T-helper 1 cell treated with Interleukin-12 subunit alpha and Interleukin-12 subunit beta and Interleukin-4 antibody, amounts not matched to agents 30 μg/mL and 1 μg/mL, for 36 hours (primary cell): ENCODE data around the gene RRAS.

ENCODE experiments used
- H3K27ac Mint-ChIP-seq: one replicate; pipeline ENCODE4 v1.8.0; 2021; ENCODE audit warnings: mild to moderate bottlenecking, mixed read lengths
- H3K27me3 Mint-ChIP-seq: one replicate; pipeline ENCODE4 v1.8.0; 2021; ENCODE audit warnings: low read depth, mixed read lengths
- H3K36me3 Mint-ChIP-seq: one replicate; pipeline ENCODE4 v1.8.0; 2021; ENCODE audit warnings: low read depth, mixed read lengths
- H3K4me1 Mint-ChIP-seq: one replicate; pipeline ENCODE4 v1.8.0; 2021; ENCODE audit warnings: low read depth, mixed read lengths
- H3K4me3 Mint-ChIP-seq: one replicate; pipeline ENCODE4 v1.8.0; 2021; ENCODE audit warnings: mild to moderate bottlenecking, moderate library complexity, mixed read lengths
- H3K9me3 Mint-ChIP-seq: one replicate; pipeline ENCODE4 v1.8.0; 2021; ENCODE audit warnings: mixed read lengths

The RRAS gene

GRCh38 chr19:49680421-49681351, 40.7 kb upstream of the RRAS start:
- no peaks in the 10 kb centered on the region for H3K27me3 Mint-ChIP-seq
- no peak overlapping the region for H3K27ac Mint-ChIP-seq
- peaks cover 23% of the 10 kb centered on the region for H3K4me1 Mint-ChIP-seq
- H3K9me3 Mint-ChIP-seq: no peaks in the 10 kb centered on the region
- H3K4me3 Mint-ChIP-seq: no peak overlapping the region
- H3K36me3 Mint-ChIP-seq: peaks cover 17% of the 10 kb centered on the region

GRCh38 chr19:49679771-49680413, 39.9 kb upstream of the RRAS start:
- Mint-ChIP-seq H3K4me3 (peak overlapping the region; percentile 28), H3K27me3 (no peaks in the 10 kb centered on the region)

DNA sequence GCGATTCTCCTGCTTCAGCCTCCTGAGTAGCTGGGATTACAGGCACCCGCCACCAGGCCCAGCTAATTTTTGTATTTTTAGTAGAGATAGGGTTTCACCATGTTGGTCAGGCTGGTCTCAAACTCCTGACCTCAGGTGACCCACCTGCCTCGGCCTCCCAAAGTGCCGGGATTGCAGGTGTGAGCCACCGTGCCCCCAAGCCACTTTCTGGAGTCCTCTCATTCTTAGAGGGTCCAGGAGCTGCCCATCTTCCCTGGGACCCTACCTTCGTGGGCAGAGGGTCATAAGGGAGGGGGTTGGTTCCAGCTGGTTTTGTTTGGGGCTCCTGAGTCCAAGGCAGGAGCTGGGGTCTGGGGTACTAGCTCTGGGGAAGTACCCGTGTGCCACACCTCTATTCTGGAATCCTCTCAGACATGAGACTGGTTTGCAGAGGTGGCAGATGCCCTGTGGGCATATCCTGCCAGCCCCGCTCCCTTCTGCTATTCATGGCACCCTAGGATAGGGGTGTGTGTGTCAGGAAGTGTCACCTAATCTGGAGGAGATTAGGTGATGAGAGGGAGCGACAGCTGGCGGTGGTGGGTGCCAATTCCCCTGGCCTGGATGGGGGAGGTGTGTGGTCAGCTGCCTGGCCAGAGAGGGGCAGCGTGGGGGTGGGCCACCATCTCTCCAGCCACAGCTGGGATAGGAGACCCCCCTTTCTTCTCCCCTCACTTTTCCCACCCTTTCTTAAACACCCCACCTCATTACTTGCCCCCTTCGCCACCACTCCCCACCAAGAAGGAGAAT, 39.2 kb upstream of the RRAS start:
- no peaks in the 10 kb centered on the region for H3K27me3 Mint-ChIP-seq
- H3K4me1 Mint-ChIP-seq: peaks cover 23% of the 10 kb centered on the region
- no peak overlapping the region for H3K27ac Mint-ChIP-seq
- H3K9me3 Mint-ChIP-seq: no peaks in the 10 kb centered on the region
- H3K36me3 Mint-ChIP-seq: peaks cover 10% of the 10 kb centered on the region
- no peak overlapping the region for H3K4me3 Mint-ChIP-seq

More at GRCh38 chr19:49679771-49680413, 39.9 kb upstream of the RRAS start:
- Mint-ChIP-seq H3K4me1 (peaks cover 23% of the 10 kb centered on the region), H3K9me3 (no peaks in the 10 kb centered on the region), H3K27ac (peak overlapping the region; percentile 41), H3K36me3 (peaks cover 13% of the 10 kb centered on the region)

GRCh38 chr19:49677901-49678674, 38.1 kb upstream of the RRAS start:
- peaks cover 12% of the 10 kb centered on the region for H3K36me3 Mint-ChIP-seq
- no peaks in the 10 kb centered on the region for H3K9me3 Mint-ChIP-seq
- H3K27ac Mint-ChIP-seq: peak overlapping the region; percentile 97
- peak overlapping the region; percentile 91 for H3K4me3 Mint-ChIP-seq
- no peaks in the 10 kb centered on the region for H3K27me3 Mint-ChIP-seq
- peaks cover 23% of the 10 kb centered on the region for H3K4me1 Mint-ChIP-seq

GRCh38 chr19:49677231-49677900, 37.4 kb upstream of the RRAS start, which contains the start of gene PRMT1:
Gene PRMT1 (plus strand): TSS chr19:49677271. CDS start chr19:49677281, 10 bp downstream.
- Mint-ChIP-seq H3K4me1 (peaks cover 21% of the 10 kb centered on the region), H3K36me3 (peaks cover 13% of the 10 kb centered on the region), H3K27ac (peak within 1 kb of the TSS; percentile 99), H3K4me3 (peak within 1 kb of the TSS; percentile 99), H3K27me3 (no peaks in the 10 kb centered on the region), H3K9me3 (no peaks in the 10 kb centered on the region)

DNA sequence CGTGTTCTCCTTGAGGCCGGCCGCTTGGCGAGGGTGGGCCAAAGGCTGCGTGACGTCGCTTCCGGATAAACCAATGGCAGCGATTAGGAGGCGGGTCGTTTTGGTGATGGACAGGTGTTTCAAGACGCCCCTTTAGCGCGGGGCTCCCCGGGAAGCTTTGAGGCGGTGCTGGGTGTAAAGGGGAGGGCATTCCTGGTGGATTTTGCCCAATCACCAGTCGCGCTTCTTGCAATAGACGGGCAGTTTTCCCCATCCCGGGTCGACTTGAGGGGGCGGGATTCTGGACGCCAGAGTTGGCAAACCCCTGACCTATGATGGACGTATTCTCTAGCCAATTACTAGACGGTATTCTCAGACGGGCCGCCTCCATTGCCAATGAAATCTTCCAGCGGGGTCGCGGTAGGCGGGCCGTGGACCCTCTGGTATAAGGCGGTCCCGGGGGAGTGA, 36.9 kb upstream of the RRAS start:
- Mint-ChIP-seq H3K27me3 (no peaks in the 10 kb centered on the region), H3K9me3 (no peaks in the 10 kb centered on the region), H3K27ac (peak overlapping the region; percentile 99), H3K4me3 (peak overlapping the region; percentile 99), H3K4me1 (peaks cover 27% of the 10 kb centered on the region), H3K36me3 (peaks cover 16% of the 10 kb centered on the region)

GRCh38 chr19:49676136-49676783, 36.3 kb upstream of the RRAS start:
- Mint-ChIP-seq H3K4me3 (peak overlapping the region; percentile 99), H3K27ac (peak overlapping the region; percentile 99), H3K9me3 (no peaks in the 10 kb centered on the region), H3K27me3 (no peaks in the 10 kb centered on the region), H3K36me3 (peaks cover 16% of the 10 kb centered on the region), H3K4me1 (peaks cover 27% of the 10 kb centered on the region)

DNA sequence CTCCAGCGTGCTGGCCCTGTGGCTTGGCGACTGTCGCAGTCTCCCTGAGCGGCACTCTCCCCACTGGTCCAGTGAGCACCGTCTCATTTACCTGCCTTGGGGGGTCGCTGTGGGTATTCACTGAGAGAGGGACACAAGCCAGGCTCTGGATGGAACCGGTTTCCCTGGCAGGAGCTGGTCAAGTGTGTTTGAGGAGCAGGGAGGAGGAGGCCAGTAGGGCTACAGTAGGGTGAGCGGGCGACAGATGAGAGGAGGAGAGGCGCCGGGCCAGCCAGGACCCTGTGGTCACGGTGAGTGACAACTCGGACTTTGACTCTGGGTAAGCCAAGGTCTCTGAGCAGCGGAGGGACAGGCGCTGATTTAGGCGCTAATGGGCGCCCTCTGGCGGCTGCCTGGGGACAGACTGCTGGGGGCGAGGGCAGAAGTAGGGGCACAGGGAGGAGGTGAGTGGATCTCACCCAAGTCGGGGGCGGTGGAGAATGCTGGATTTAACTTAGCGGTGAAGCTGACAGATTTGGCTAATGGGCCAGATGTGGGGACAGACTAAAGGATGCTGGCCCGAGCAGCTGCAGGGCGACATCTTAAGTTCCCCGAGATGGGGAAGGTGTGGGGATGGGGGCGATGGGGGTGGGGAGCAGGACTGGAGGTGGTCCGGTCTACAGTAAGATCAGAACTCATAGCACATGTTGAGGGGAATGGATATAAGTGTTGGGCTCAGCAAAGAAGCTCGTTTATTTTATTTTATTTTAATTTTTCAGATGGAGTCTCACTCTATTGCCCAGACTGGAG, 32.4 kb upstream of the RRAS start:
- Mint-ChIP-seq H3K27me3 (no peaks in the 10 kb centered on the region), H3K27ac (peak overlapping the region; percentile 49), H3K4me1 (peaks cover 19% of the 10 kb centered on the region), H3K9me3 (no peaks in the 10 kb centered on the region), H3K36me3 (peaks cover 19% of the 10 kb centered on the region), H3K4me3 (no peak overlapping the region)

DNA sequence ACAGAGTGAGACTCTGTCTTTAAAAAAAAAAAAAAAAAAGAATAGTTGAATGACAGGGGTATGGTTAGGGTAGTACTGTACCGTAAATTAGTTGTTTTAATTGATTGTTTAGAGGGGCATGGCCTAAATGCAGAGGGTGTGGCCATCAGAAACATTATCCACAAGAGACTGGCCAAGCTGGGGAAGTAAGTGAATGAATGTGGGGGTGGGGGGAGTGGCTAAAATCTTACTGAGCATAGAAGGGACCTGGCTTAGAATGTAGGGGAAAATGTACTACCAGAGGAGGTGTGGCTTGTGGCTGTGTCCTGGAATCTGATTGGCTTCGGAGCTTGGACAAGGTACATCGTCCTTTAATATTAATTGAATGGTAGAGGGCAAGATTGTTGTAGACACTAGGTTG, 29.6 kb upstream of the RRAS start:
- H3K9me3 Mint-ChIP-seq: no peaks in the 10 kb centered on the region
- peaks cover 34% of the 10 kb centered on the region for H3K4me1 Mint-ChIP-seq
- peaks cover 24% of the 10 kb centered on the region for H3K36me3 Mint-ChIP-seq
- H3K27me3 Mint-ChIP-seq: no peaks in the 10 kb centered on the region
- no peak overlapping the region for H3K4me3 Mint-ChIP-seq
- H3K27ac Mint-ChIP-seq: no peak overlapping the region

DNA sequence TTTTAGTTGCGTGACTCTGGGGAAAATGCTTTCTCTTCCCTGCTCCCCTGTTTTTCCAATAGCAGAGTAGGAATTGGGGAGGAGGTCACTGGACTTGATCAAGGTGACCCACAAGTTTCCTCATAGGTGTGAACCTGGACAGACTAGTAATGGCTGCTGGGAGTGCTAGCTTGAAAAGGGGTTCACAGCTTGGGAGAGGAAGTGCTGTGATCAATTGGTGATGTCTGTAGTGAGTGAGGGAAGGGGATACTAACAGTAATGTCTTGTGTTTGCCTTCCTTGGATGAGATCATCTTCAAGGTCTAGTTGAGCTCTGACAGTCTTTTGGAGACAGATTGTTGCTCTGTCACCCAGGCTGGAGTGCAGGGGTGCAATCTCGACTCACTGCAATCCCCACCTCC, 27.5 kb upstream of the RRAS start:
- Mint-ChIP-seq H3K27ac (peak overlapping the region; percentile 49), H3K9me3 (no peaks in the 10 kb centered on the region), H3K27me3 (no peaks in the 10 kb centered on the region), H3K4me3 (peak overlapping the region; percentile 97), H3K4me1 (peaks cover 47% of the 10 kb centered on the region), H3K36me3 (peaks cover 24% of the 10 kb centered on the region)

GRCh38 chr19:49666120-49666444, 26.1 kb upstream of the RRAS start:
- Mint-ChIP-seq H3K27ac (peak overlapping the region; percentile 92), H3K36me3 (peaks cover 17% of the 10 kb centered on the region), H3K4me1 (peaks cover 41% of the 10 kb centered on the region), H3K4me3 (peak overlapping the region; percentile 97), H3K27me3 (no peaks in the 10 kb centered on the region), H3K9me3 (no peaks in the 10 kb centered on the region)

GRCh38 chr19:49665351-49666119, 25.6 kb upstream of the RRAS start, which contains the start of the genes BCL2L12 and IRF3:
Gene BCL2L12 (plus strand): TSS chr19:49665933. CDS start chr19:49666693, 760 bp downstream.
Gene IRF3 (minus strand): TSS chr19:49665857. CDS start chr19:49664838, 1,019 bp downstream.
- peak within 1 kb of the TSS; percentile 92 for H3K27ac Mint-ChIP-seq
- peak within 1 kb of the TSS; percentile 97 for H3K4me3 Mint-ChIP-seq
- peaks cover 41% of the 10 kb centered on the region for H3K4me1 Mint-ChIP-seq
- H3K9me3 Mint-ChIP-seq: no peaks in the 10 kb centered on the region
- H3K36me3 Mint-ChIP-seq: peaks cover 17% of the 10 kb centered on the region
- no peaks in the 10 kb centered on the region for H3K27me3 Mint-ChIP-seq
